HG03575 (cell line): ENCODE measurements around the gene TGFBRAP1.
"Not testable (repeated sequence)": the region's sequence is repeated elsewhere in the genome, so short reads cannot be mapped to it uniquely, and the experiment has no call there.

Experiments
- ATAC-seq: cut with Tn5 transposase; IDR thresholded peaks from one replicate; pipeline ENCODE4 v1.9.1; 2021; ENCODE audit not compliant: unreplicated experiment, insufficient number of reproducible peaks, low FRiP score; ENCODE audit errors: extremely low read depth

TGFBRAP1 gene

DNA sequence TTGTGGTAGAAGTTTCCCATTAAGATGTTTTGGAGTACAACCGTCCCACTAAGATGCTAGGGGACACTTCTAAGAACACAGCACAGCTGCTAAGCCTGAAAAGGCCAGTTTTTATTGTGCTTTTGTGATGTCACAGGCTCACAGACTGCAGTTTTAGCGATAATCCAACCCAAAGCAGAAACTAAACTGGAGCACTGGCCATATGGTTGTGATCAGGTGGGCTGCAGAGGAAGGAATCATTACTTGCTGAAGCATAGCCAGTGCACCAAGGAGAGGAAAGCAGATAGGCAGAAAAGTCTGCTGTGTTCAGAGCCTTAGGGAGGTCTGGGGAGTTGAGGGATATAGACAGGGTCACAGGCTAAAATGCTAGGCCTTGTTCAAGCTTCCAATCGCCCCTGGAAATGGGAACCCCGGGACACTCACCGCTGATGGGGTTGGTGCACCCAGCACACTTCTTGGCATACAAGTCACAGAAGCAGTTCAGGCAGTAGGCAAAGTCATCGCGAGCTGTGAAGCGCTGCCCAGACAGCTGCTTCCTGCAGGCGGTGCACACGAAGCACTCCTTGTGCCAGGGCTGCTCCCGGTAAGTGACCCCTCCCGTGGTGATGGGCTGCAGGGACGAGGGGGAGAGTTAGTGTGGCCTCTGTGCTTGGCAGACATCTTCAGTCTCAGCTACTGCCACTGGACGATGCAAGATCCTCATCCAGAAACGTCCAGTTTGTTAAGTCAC lies 33.5 kb upstream of the TGFBRAP1 start:
- ATAC-seq = no peak

GRCh38 chr2:105361102-105361889 lies 31.8 kb upstream of the TGFBRAP1 start:
- no peak for ATAC-seq

- ATAC-seq = no peak
Observed at GRCh38 chr2:105358593-105358992, 29.1 kb upstream of the TGFBRAP1 start.

GRCh38 chr2:105357122-105357521 lies 27.6 kb upstream of the TGFBRAP1 start:
- no peak for ATAC-seq

GRCh38 chr2:105344704-105345345 lies 15.3 kb upstream of the TGFBRAP1 start:
- ATAC-seq = no peak

- no peak for ATAC-seq
Observed at GRCh38 chr2:105339414-105339813, 9.9 kb upstream of the TGFBRAP1 start.

- ATAC-seq = no peak
Observed at GRCh38 chr2:105338020-105338385, 8.5 kb upstream of the TGFBRAP1 start.

DNA sequence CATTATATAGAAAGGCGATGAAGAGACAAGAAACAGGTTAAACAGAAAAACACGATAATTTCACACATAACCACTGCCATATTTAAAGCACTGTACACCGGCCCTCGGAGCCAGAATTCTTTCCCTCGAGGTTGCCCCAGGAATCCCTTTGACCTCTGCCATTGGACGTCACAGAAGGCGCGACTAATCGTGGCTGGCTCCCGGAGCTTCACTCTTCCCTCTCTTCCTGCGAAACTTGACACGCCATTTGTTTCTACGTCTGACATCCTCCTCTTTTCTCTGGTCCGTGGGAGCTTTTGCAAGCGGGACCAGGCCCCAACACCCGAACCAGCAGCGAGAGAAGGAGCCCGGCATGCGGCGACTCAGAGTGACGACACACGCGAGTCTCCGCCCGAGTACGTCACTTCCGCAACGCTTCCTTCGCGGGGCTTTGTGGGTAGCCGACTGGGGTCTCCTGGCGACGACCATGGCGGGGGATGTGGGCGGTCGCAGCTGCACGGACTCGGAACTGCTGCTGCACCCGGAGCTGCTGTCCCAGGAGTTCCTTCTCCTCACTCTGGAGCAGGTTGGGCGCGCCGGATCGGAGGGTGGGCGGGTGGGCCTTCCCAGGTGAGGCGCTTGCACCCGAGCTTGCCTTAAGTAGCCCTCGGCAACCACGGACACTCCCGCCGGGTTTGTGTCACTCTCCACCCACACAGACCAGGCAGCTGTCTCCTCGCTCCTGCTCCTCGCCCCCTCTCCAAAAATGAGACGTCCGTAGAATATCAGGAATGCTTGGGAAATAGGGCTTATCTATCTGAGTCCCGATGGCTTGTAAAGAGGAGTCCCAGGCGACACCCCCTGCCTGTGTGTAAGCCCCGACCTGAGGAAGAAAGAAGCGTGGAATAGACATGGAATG lies 7.8 kb upstream of the TGFBRAP1 start, which contains the start of gene C2orf49:
C2orf49 (plus strand) TSS at position 419 of the 898 bp plus-strand sequence; CDS start at position 467, 48 bp downstream.
- ATAC-seq = peak; percentile 36

DNA sequence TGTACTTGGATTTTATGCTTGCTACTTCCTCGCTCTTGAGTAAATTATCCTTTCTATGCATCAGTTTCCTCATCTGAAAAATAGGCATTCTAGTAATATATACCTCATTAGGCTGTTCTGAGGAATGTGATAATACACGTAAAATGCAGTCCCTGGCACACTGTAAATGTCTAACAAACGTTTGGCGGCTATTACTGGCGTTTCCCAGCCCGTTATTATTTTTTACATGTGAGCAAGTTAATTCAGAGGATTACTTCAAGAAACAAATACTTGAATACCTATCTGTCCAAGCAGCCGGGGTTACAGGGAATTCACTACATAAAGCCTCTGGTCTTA lies 7.2 kb upstream of the TGFBRAP1 start:
- no peak for ATAC-seq

DNA sequence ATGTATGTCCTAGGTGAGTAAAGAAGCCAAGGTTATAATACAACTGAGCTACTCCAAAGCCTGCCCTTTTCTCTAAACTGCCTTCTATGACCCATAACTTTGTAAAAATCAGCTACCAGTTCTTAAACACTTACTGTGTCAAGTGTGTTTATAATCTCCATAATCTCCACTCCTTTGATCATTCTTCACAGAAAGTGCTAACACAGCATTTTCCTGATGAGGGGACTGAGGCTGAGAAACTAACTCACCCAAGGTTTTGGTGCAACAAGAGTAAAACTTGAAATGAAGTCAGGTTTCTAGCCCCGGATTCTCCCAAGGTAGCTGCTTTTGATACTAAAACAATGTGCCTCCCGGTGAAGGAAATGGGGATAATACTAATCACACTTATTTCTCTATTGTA lies 5.9 kb upstream of the TGFBRAP1 start:
- ATAC-seq = no peak

GRCh38 chr2:105334211-105334610 lies 4.7 kb upstream of the TGFBRAP1 start:
- ATAC-seq = no peak

DNA sequence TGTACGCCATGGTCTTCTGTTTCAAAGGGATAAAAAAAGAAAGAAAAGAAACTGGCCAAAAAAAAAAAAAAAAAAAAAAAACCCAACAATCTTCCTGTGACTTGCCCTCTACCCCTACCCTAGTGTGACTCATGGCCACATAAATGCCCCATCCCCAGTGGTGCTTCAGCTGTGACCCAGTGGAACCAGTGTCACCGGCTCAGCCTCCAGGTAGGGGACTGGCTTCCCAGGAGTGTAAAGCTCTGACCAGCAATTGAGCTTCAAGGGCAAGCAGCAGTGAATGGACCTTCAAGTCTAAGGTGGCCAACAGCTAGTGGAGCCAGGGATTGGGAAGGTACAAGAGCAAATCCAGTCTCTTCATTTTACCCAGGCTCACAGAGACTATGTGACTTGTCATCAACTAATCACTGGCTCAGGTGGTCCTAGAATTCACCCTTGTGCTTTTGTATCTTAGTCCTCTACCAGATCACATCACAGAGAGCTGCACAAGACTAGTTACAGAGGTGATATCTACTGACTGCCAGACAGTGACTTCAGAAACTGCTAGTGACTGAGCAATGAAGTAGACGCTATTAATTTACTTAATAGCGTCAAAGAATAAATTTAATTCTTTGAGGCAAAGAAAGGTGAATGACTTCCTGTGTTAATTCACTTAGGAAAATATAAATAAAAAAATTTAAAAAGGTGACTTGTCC lies 1.3 kb upstream of the TGFBRAP1 start:
- ATAC-seq = no peak

GRCh38 chr2:105329197-105329554 lies 359 bp downstream of the TGFBRAP1 start:
- ATAC-seq = no peak

DNA sequence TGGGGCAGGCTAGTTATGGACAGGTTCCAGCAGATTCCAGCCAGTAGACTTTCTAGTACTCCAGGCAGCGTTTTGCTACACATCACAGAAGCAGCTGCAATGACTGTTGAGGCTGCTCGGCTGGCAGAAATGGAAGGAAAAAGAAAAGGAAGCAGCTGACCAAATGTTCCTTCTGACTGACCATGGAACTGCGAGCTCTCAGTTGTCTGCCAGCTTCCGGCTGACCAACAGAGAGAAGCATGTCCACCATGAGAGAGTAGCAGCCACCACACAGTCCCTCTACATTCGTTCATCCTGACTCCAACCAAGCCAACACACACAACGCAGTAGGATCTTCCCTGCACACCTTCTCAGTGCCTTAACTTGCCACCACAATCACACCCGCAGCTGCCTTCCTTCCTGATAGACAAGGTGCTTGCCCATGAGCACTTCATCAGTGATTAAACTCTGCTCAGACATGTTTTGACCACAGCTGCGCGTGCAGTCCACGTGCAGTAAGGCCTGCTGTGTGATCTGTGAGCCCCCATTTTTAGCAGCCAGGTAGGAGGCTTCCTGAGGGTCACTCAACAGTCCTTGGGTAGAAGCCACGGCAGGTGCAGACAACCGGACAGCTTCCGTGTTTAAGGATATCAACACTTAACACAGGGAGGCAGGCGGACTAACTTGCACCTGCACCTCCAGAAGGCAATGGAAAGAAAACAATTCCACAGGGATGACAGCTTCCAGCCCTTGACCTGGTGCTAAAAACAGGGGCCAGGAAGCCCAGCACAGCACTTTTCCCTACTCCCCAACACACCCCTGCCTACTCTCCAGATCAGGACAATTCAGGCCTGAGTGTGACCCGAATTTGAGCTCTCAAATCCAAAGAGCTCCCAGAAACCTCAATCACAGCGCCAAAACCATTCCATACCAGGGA lies 996 bp downstream of the TGFBRAP1 start:
- ATAC-seq = no peak

GRCh38 chr2:105327690-105328089 lies 1.8 kb downstream of the TGFBRAP1 start:
- ATAC-seq = no peak

GRCh38 chr2:105327271-105327670 lies 2.3 kb downstream of the TGFBRAP1 start:
- not testable (repeated sequence) for ATAC-seq

GRCh38 chr2:105325389-105325963 lies 4.1 kb downstream of the TGFBRAP1 start:
- no peak for ATAC-seq
